Spleen (tissue), 11 donors: ENCODE measurements around the gene DLX6. TPM values are rescaled to one million over a fixed set of nuclear protein-coding genes. Genes with fewer than 3 reads are reported as not detected.

Source experiments
- DNase-seq: peaks from one replicate; pipeline ENCODE4 v3.0.0-alpha.2; 2020
- H3K27ac ChIP-seq, 8 donors: fragments of 200-600 bp; sonication (generic) in 7 of 8; 1 replicate in 4 of 8; 2 replicates in 4 of 8; pipeline versions ENCODE4 v1.5.0 to v1.8.0; 2016 to 2021; ENCODE audit warnings: inconsistent platforms in 4 of 8, mild to moderate bottlenecking in 4 of 8, moderate library complexity in 1 of 8
- H3K27me3 ChIP-seq, 7 donors: fragments of 200-600 bp; sonication (generic) in 6 of 7; replicated peaks in 1 of 7; 1 replicate in 4 of 7; 2 replicates in 3 of 7; pipeline versions ENCODE4 v1.5.0 to v1.8.0; 2016 to 2021; ENCODE audit warnings: inconsistent platforms in 3 of 7, mild to moderate bottlenecking in 1 of 7
- H3K36me3 ChIP-seq, 6 donors: fragments of 200-600 bp; sonication (generic) in 5 of 6; 1 replicate in 4 of 6; 2 replicates in 2 of 6; pipeline versions ENCODE4 v1.5.0 to v1.8.0; 2016 to 2021; ENCODE audit warnings: inconsistent platforms in 2 of 6
- H3K4me1 ChIP-seq, 6 donors: fragments of 200-600 bp; sonication (generic) in 5 of 6; 1 replicate in 3 of 6; 2 replicates in 3 of 6; pipeline versions ENCODE4 v1.5.0 to v1.8.0; 2016 to 2021; ENCODE audit warnings: inconsistent platforms in 3 of 6
- H3K4me3 ChIP-seq, 8 donors: fragments of 200-600 bp; sonication (generic) in 7 of 8; 1 replicate in 4 of 8; 2 replicates in 4 of 8; pipeline versions ENCODE4 v1.5.0 to v1.8.0; 2016 to 2021; ENCODE audit warnings: inconsistent platforms in 4 of 8, mild to moderate bottlenecking in 4 of 8, moderate library complexity in 2 of 8
- H3K9me3 ChIP-seq, 8 donors: fragments of 200-600 bp; sonication (generic) in 7 of 8; 1 replicate in 4 of 8; 2 replicates in 4 of 8; pipeline versions ENCODE4 v1.5.0 to v1.8.0; 2016 to 2021; ENCODE audit warnings: inconsistent platforms in 4 of 8
- CTCF ChIP-seq, 11 experiments: fragments of 200-600 bp in 7 of 11; fragments of 450-650 bp in 4 of 11; sonication (generic) in 4 of 11; IDR thresholded peaks in 8 of 11; conservative IDR thresholded peaks in 3 of 11; 1 replicate in 7 of 11; 2 replicates in 4 of 11; pipeline versions ENCODE4 v1.4.0 to v1.8.0; 2016 to 2021; ENCODE audit warnings: antibody characterized with exemption in 11 of 11, inconsistent platforms in 4 of 11, mild to moderate bottlenecking in 1 of 11
- POLR2A ChIP-seq, 3 donors: fragments of 450-650 bp; IDR thresholded peaks; one replicate each; pipeline ENCODE4 v1.5.1; 2017; ENCODE audit warnings: antibody characterized with exemption in 3 of 3, mild to moderate bottlenecking in 1 of 3
- POLR2AphosphoS5 ChIP-seq, 3 donors: sonication (generic); formaldehyde crosslinking; IDR thresholded peaks; one replicate each; pipeline ENCODE4 v1.5.1; 2017; ENCODE audit warnings: antibody characterized with exemption in 3 of 3
- WGBS, 5 donors: extraction: QIAGEN DNeasy Blood & Tissue Kit in 3 of 5; methylation state at CpG; one replicate each; pipeline versions ENCODE4 v1.1.5 to v1.1.7; 2013 to 2018; 5-methylcytosine and 5-hydroxymethylcytosine counted together
- intact Hi-C: fragments of 100-400 bp; cut with DNase I; formaldehyde crosslinking; loops from one replicate; pipeline ENCODE4 v1.15.0; 2023; ENCODE audit warnings: low total_unique reads
- polyA plus RNA-seq, 3 donors: library from polyadenylated mRNA; stranded (reverse); fragments of 200-250 nt; gene quantifications; one replicate each; pipeline ENCODE4 v1.2.1, GENCODE V29; 2013
- small RNA-seq, 4 donors: library from RNA; depleted of rRNA; stranded (forward); fragments of <200 nt; gene quantifications; one replicate each; pipeline ENCODE3, GENCODE V24; 2016
- total RNA-seq, 7 donors: library from RNA; depleted of rRNA in 3 of 7; stranded (reverse); fragments of >200 nt in 3 of 7; fragmentation: NEBNext Ultra II Directional in 4 of 7; extraction: Animal tissue kit (Norgen Biotek cat#: 25700) in 4 of 7; gene quantifications; one replicate each; pipeline versions ENCODE4 v1.1.0 to v1.2.1, GENCODE V29; 2016 to 2021
- donor health status: healthy with polysubstance abuse.
- donor health status: DM: no; HTN: no; CAD: no; lungs with moderate emphysema.
- donor health status: DM: no; HTN: no; CAD: no.
- donor health status: Bipolar disorder and iron deficiency.
- donor health status: healthy.
- donor health status: DM: no; HTN: no; CAD: no.
- donor health status: DM: yes; HTN: yes; CAD: no.

The DLX6 gene
- total and polyA plus RNA-seq, 10 donors, result not detected

GRCh38 chr7:97039374-97040065 lies 34.2 kb downstream of the DLX6 start:
- WGBS, 5 donors, result 76 to 83% (median 77%) methylated on average over 5 of the region's 5 CpGs
- H3K36me3 ChIP-seq, result no peaks in the 10 kb centered on the region
- no peak overlapping the region for H3K27ac ChIP-seq
- no peaks in the 10 kb centered on the region for H3K4me1 ChIP-seq
- DNase-seq, result no peak
- no peak overlapping the region for H3K4me3 ChIP-seq
- H3K9me3 ChIP-seq, result peaks cover 0 to 5% (median 0%) of the 10 kb centered on the region in 8 donors
- peaks cover 0 to 53% (median 5%) of the 10 kb centered on the region in 7 donors for H3K27me3 ChIP-seq
- intact Hi-C loops, result no loop called here
- TF ChIP-seq CTCF (IDR thresholded peaks at IDR 0.05 in 8 of 11, conservative IDR thresholded peaks at IDR 0.05 in 3 of 11) (no peak), POLR2AphosphoS5 (IDR thresholded peaks at IDR 0.05) (no peak), POLR2A (IDR thresholded peaks at IDR 0.05) (no peak)

GRCh38 chr7:97043281-97043680 lies 37.9 kb downstream of the DLX6 start:
- intact Hi-C loops, result no loop called here
- H3K4me3 ChIP-seq, result no peak overlapping the region
- H3K27ac ChIP-seq, result no peak overlapping the region
- H3K4me1 ChIP-seq, result no peaks in the 10 kb centered on the region
- H3K36me3 ChIP-seq, result no peaks in the 10 kb centered on the region
- no peak for DNase-seq
- TF ChIP-seq POLR2AphosphoS5 (IDR thresholded peaks at IDR 0.05), result no peak
- no peak for TF ChIP-seq CTCF (IDR thresholded peaks at IDR 0.05 in 8 of 11, conservative IDR thresholded peaks at IDR 0.05 in 3 of 11)
- H3K27me3 ChIP-seq, result peaks cover 0 to 49% (median 5%) of the 10 kb centered on the region in 7 donors
- 51 to 57% (median 54%) methylated on average over 2 of the region's 2 CpGs for WGBS, 5 donors
- no peaks in the 10 kb centered on the region for H3K9me3 ChIP-seq

Small RNAs within 50 kb of the gene (small RNA-seq; reads per million reads assigned to genes)
- 0 reads per million in 4 donors for gene RF01778
- gene RF01887, result 0 reads per million in 4 donors
- 0 reads per million in 4 donors for gene RF01888

Other genes starting within 250 kb of the DLX6 start
- gene DLX5, start 19.3 kb downstream of the DLX6 start, total RNA-seq, result under 1 TPM in 1 of 7 donors, not detected in 6; 0.36 TPM
- under 1 TPM in 1 of 3 donors, not detected in 2; 0.14 TPM for gene DLX5, start 19.3 kb downstream of the DLX6 start, polyA plus RNA-seq
- 10 to 100 TPM in 4 of 7 donors, 1 to 10 TPM in 3; 5.1 to 17.3 (median 11.1) TPM for gene SDHAF3, start 112.1 kb downstream of the DLX6 start, total RNA-seq
- 10 to 100 TPM; 11.3 to 18.7 (median 13.8) TPM for gene SDHAF3, start 112.1 kb downstream of the DLX6 start, polyA plus RNA-seq